ENCODE data around the gene RILP. TPM values are rescaled to one million over a fixed set of nuclear protein-coding genes. Genes with fewer than 3 reads are reported as not detected.

RILP gene
- polyA plus RNA-seq, 2 of the 4 experiments (the other 2 are of a cell fraction), result 6.4 to 6.8 TPM

- no peak for TF ChIP-seq TFCP2L1 (CRISPR knock-in tag; IDR thresholded peaks at IDR 0.05)
- TF ChIP-seq CHD4 (IDR thresholded peaks at IDR 0.05; ENCODE audit: borderline replicate concordance), result no peak
- no peak for TF ChIP-seq ELK1 (IDR thresholded peaks at IDR 0.05; ENCODE audit: low read depth, low read length)
- no peak for TF ChIP-seq MYC (IDR thresholded peaks at IDR 0.05; ENCODE audit: borderline replicate concordance, low read length)
- TF ChIP-seq RFX5 (IDR thresholded peaks at IDR 0.05), result no peak
- no peak for TF ChIP-seq RAD21 (conservative IDR thresholded peaks at IDR 0.05 in 1 of 2, IDR thresholded peaks at IDR 0.05 in 1 of 2)
- TF ChIP-seq POLR2AphosphoS2 (conservative IDR thresholded peaks at IDR 0.05; ENCODE audit: low read length), result no peak
- no peak for TF ChIP-seq E2F6 (IDR thresholded peaks at IDR 0.05; ENCODE audit: borderline replicate concordance, low read depth)
- no peak for TF ChIP-seq HOXB5 (CRISPR knock-in tag; IDR thresholded peaks at IDR 0.05)
- no peaks in the 10 kb centered on the region for H3K4me1 ChIP-seq
- no peak overlapping the region for H3K4me2 ChIP-seq
- H3K27ac ChIP-seq, result no peak overlapping the region
- ChIA-PET CTCF (interaction anchor here (0.9 to 4.3 kb wide), 7 partner anchors 11 to 44 kb away, joined by 3 to 43 read pairs (median 10); partner anchors contain the start of gene RILP), POLR2A (interaction anchor here (0.6 kb wide), 1 partner anchor 331 kb away, joined by 4 read pairs; no protein-coding TSS in a partner anchor)
- H3K4me3 ChIP-seq, result no peak overlapping the region
- no peak for DNase-seq (ENCODE audit: low read depth in 1 of 2, low spot score in 1 of 2)
- FAIRE-seq, result no peak
- ATAC-seq, result peak; percentile 14 to 16; a peak in 2 of 6 replicates
- 88% methylated on average over 32 of the region's 35 CpGs for WGBS (ENCODE audit: missing lambda C conversion rate)
- peaks cover 9% of the 10 kb centered on the region; the same call in 2 of the 3 replicates for H3K9me3 ChIP-seq
Observed at GRCh38 chr17:1604831-1605528, 44.7 kb downstream of the RILP start.

- TF ChIP-seq USF2 (IDR thresholded peaks at IDR 0.05) (no peak), HOXB13 (CRISPR knock-in tag; IDR thresholded peaks at IDR 0.05; ENCODE audit: low read depth) (no peak), MAZ (IDR thresholded peaks at IDR 0.05; ENCODE audit: borderline replicate concordance, low read depth, low read length) (no peak), HMGXB4 (CRISPR knock-in tag; IDR thresholded peaks at IDR 0.05; ENCODE audit: borderline replicate concordance) (no peak), RARB (CRISPR knock-in tag; IDR thresholded peaks at IDR 0.05) (no peak), BCL3 (IDR thresholded peaks at IDR 0.05) (no peak), BHLHE40 (IDR thresholded peaks at IDR 0.05; ENCODE audit: low read depth, low read length) (no peak), ESRRA (IDR thresholded peaks at IDR 0.05; ENCODE audit: borderline replicate concordance, low read length) (no peak), RAD21 (conservative IDR thresholded peaks at IDR 0.05 in 1 of 2, IDR thresholded peaks at IDR 0.05 in 1 of 2) (no peak), JUNB (IDR thresholded peaks at IDR 0.05) (no peak), SREBF2 (IDR thresholded peaks at IDR 0.05) (no peak), CBX2 (IDR thresholded peaks at IDR 0.05; ENCODE audit: borderline replicate concordance, low read depth) (no peak), HDAC2 (IDR thresholded peaks at IDR 0.05) (no peak)
- 92% methylated on average over 14 of the region's 14 CpGs for whole genome bisulfite sequencing (ENCODE audit: missing lambda C conversion rate)
- CTCF ChIA-PET, result interaction anchor here (1.2 to 1.7 kb wide), 2 partner anchors 27 to 29 kb away, joined by 3 to 6 read pairs; no protein-coding TSS in a partner anchor
- POLR2A ChIA-PET, result no interaction called here
- Histone ChIP-seq H3K27ac (no peak overlapping the region), H3K4me2 (no peak overlapping the region), H3K4me1 (peaks cover 7% of the 10 kb centered on the region), H3K9me3 (peaks cover 9% of the 10 kb centered on the region; the same call in 2 of the 3 replicates), H3K4me3 (no peak overlapping the region)
- no peak for DNase-seq (ENCODE audit: low read depth in 1 of 2, low spot score in 1 of 2)
- ATAC-seq, result no peak
- no peak for FAIRE-seq
Observed at GRCh38 chr17:1601571-1601970, 48.1 kb downstream of the RILP start.

Data from A549 (cell line).